Suprapubic skin (tissue), 3 donors: ENCODE measurements around the gene SNUPN.

ENCODE experiments used
- EP300 ChIP-seq: sonication (generic); formaldehyde crosslinking; IDR thresholded peaks from one replicate; pipeline ENCODE4 v1.6.1; 2017; ENCODE audit warnings: antibody characterized with exemption
- POLR2A ChIP-seq, 2 donors: fragments of 450-650 bp; IDR thresholded peaks; one replicate each; pipeline ENCODE4 v1.6.1; 2017; ENCODE audit warnings: antibody characterized with exemption in 2 of 2, mild to moderate bottlenecking in 2 of 2, moderate library complexity in 2 of 2
- TF ChIP-seq, protein P1 (sequence below), 2 donors: fragments of 200-600 bp in 1 of 2; fragments of 450-650 bp in 1 of 2; sonication (generic) in 1 of 2; IDR thresholded peaks; one replicate each; pipeline ENCODE4 v1.5.1; 2016 to 2019; ENCODE audit warnings: antibody characterized with exemption in 2 of 2, mild to moderate bottlenecking in 1 of 2, moderate library complexity in 1 of 2

DNA sequence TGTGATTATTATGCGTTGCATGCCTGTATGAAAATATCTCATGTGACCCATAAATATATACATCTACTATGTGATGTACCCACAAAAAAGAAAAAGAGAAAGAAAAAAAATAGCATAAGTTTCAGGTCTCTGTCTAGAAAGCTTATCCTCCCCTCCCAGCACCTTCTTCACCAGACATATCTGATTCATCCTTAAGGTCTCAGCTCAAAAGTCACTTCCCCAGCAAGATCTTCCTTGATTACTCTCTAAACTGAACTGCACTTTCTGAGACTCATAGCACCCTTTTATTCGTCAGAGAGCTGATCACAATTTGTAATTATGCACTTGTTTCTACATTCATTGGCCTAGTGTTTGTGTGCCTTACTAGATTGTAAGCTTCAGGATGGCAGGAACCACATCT, 35.3 kb downstream of the SNUPN start:
- TF ChIP-seq, protein P1, sequence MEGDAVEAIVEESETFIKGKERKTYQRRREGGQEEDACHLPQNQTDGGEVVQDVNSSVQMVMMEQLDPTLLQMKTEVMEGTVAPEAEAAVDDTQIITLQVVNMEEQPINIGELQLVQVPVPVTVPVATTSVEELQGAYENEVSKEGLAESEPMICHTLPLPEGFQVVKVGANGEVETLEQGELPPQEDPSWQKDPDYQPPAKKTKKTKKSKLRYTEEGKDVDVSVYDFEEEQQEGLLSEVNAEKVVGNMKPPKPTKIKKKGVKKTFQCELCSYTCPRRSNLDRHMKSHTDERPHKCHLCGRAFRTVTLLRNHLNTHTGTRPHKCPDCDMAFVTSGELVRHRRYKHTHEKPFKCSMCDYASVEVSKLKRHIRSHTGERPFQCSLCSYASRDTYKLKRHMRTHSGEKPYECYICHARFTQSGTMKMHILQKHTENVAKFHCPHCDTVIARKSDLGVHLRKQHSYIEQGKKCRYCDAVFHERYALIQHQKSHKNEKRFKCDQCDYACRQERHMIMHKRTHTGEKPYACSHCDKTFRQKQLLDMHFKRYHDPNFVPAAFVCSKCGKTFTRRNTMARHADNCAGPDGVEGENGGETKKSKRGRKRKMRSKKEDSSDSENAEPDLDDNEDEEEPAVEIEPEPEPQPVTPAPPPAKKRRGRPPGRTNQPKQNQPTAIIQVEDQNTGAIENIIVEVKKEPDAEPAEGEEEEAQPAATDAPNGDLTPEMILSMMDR (IDR thresholded peaks at IDR 0.05) = no peak
- TF ChIP-seq POLR2A (IDR thresholded peaks at IDR 0.05) = no peak
- TF ChIP-seq EP300 = no peak
